ENCODE measurements around the gene ARL6IP5. TPM values are rescaled to one million over a fixed set of nuclear protein-coding genes. Genes with fewer than 3 reads are reported as not detected.

ARL6IP5 gene
- total RNA-seq, 2 donors from 2014 or later: 73.5 to 108 TPM

DNA sequence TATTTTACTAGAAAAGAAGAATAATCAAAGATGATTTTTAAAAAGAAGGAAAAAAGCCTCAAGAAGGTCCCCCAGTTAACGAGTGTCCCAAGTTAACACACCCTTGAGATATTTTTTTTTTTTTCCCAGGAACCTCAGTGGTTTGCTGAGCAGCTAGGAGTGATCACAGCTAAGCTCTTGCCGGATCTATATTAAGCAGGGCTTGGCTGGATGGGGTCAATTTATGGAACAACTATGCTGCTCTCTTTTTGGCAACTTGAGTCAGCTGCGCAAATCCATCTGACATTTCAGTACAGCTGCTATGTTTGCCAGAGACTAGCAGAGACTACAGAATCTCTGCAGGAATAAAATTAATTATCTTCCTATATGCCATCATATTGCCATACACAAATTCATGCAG, 37.7 kb downstream of the ARL6IP5 start, which contains the start of gene LMOD3:
Gene LMOD3, minus strand, starts transcription at position 193 of the 400 bp plus-strand sequence. CDS start 209 bp downstream, outside the sequence.
- DNase-seq (ENCODE audit: low spot score in 2 of 2) (no peak), ATAC-seq (no peak)
- Mint-ChIP-seq H3K36me3 (no peaks in the 10 kb centered on the region), H3K9me3 (no peaks in the 10 kb centered on the region), H3K27ac (no peak within 1 kb of the TSS)

GRCh38 chr3:69126216-69126615, 41.5 kb downstream of the ARL6IP5 start:
- Mint-ChIP-seq H3K9me3 (no peaks in the 10 kb centered on the region), H3K36me3 (no peaks in the 10 kb centered on the region), H3K27ac (no peak overlapping the region)
- DNase-seq (ENCODE audit: low spot score in 2 of 2) (no peak), ATAC-seq (no peak)

- no peaks in the 10 kb centered on the region for H3K36me3 Mint-ChIP-seq
- no peaks in the 10 kb centered on the region for H3K9me3 Mint-ChIP-seq
- no peak overlapping the region for H3K27ac Mint-ChIP-seq
- DNase-seq (ENCODE audit: low spot score in 2 of 2) (no peak), ATAC-seq (no peak)
These were observed 42.3 kb downstream of the ARL6IP5 start for GRCh38 chr3:69126999-69127398.

DNA sequence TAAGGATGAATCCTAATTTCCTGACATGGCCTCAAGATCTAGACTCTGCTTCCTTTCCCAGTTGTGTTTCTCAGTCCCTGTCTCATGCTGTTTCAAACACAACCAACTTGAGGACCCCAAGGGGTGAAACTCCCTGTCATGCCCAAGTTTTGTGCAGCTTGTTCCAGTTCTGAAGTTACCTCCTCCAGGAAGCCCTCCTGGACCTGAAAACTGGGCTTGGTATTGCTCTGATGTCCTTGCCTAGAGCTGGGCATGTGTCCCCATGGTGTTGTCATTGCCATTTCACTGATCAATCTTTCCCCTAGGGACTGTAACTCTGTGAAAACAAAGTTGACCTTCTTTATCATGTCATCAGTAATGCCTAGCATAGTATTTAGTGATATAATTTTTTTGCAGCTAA, 43.8 kb downstream of the ARL6IP5 start:
- no peak for ATAC-seq
- no peak for DNase-seq (ENCODE audit: low spot score in 2 of 2)
- no peaks in the 10 kb centered on the region for H3K36me3 Mint-ChIP-seq
- no peaks in the 10 kb centered on the region for H3K9me3 Mint-ChIP-seq
- H3K27ac Mint-ChIP-seq: no peak overlapping the region

GRCh38 chr3:69129531-69129930, 44.8 kb downstream of the ARL6IP5 start:
- Mint-ChIP-seq H3K9me3 (no peaks in the 10 kb centered on the region), H3K36me3 (no peaks in the 10 kb centered on the region), H3K27ac (no peak overlapping the region)
- ATAC-seq (no peak), DNase-seq (ENCODE audit: low spot score in 2 of 2) (no peak)

DNA sequence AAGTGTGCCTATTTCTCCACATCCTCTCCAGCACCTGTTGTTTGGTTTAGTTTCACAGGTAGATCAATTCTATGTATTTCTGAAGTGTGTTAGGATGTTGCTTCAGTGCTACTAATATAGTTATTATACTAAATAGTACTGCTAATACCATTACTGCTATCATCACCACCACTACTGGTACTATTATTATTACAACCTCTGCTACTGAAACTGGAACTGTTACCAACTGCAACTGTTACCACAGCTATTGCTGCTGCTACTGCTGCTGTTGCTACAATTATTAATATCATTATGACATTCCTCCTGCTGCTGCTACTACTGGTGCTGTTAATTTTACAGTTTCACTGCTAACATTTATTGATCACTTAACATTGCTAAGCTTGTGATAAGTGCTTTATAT, 46.0 kb downstream of the ARL6IP5 start:
- H3K9me3 Mint-ChIP-seq: no peaks in the 10 kb centered on the region
- no peaks in the 10 kb centered on the region for H3K36me3 Mint-ChIP-seq
- DNase-seq (ENCODE audit: low spot score in 2 of 2) (no peak), ATAC-seq (no peak)
- no peak overlapping the region for H3K27ac Mint-ChIP-seq

DNA sequence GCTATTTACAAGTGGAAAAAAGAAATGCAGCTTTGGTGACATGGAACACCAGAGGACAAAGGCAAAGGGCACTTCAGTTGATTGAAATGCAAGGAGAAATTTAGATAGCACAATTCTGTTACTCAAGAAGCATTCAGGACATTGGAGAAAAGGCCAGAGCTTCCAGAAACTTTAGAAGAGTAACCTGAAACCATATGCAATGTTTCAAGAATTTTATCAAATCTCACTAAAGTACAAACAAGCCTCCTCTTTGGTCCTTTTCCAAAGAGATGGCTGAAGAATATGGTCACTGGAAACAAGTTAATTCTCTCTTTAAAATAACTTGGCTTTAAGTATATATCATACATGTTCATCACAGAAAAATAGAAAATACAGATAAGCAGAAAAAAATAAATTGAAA, 52.3 kb downstream of the ARL6IP5 start:
- Mint-ChIP-seq H3K27ac (no peak overlapping the region), H3K9me3 (no peaks in the 10 kb centered on the region), H3K36me3 (no peaks in the 10 kb centered on the region)
- DNase-seq (ENCODE audit: low spot score in 2 of 2) (no peak), ATAC-seq (no peak)

DNA sequence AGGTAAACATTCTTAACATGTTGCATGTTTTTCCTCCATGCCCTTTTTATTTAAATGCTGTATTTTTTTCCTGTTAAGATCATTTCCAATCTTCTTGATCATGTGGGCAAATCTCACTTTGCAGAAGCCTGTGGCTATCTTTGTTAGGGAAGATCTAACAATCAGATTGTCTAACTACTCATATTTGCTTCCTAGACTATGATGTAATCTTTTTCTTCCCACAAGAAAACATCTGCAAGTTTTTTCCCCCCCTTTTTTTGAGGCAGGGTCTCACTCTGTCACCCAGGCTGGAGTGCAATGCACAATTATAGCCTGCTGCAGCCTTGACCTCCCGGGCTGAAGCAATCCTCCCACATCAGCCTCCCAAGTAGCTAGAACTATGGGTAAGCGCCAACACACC, 52.7 kb downstream of the ARL6IP5 start:
- Mint-ChIP-seq H3K9me3 (no peaks in the 10 kb centered on the region), H3K36me3 (no peaks in the 10 kb centered on the region), H3K27ac (no peak overlapping the region)
- DNase-seq (ENCODE audit: low spot score in 2 of 2): no peak
- no peak for ATAC-seq

- H3K27ac Mint-ChIP-seq: no peak overlapping the region
- DNase-seq (ENCODE audit: low spot score in 2 of 2) (no peak), ATAC-seq (no peak)
- H3K9me3 Mint-ChIP-seq: no peaks in the 10 kb centered on the region
- no peaks in the 10 kb centered on the region for H3K36me3 Mint-ChIP-seq
These were observed 56.6 kb downstream of the ARL6IP5 start for GRCh38 chr3:69141313-69141712.

GRCh38 chr3:69142090-69142489, 57.4 kb downstream of the ARL6IP5 start:
- H3K36me3 Mint-ChIP-seq: no peaks in the 10 kb centered on the region
- no peaks in the 10 kb centered on the region for H3K9me3 Mint-ChIP-seq
- H3K27ac Mint-ChIP-seq: no peak overlapping the region
- ATAC-seq (no peak), DNase-seq (ENCODE audit: low spot score in 2 of 2) (no peak)

GRCh38 chr3:69142797-69143454, 58.2 kb downstream of the ARL6IP5 start:
- H3K9me3 Mint-ChIP-seq: no peaks in the 10 kb centered on the region

GRCh38 chr3:69143612-69144011, 58.9 kb downstream of the ARL6IP5 start:
- ATAC-seq (no peak), DNase-seq (ENCODE audit: low spot score in 2 of 2) (no peak)
- H3K27ac Mint-ChIP-seq: no peak overlapping the region
- H3K9me3 Mint-ChIP-seq: no peaks in the 10 kb centered on the region
- no peaks in the 10 kb centered on the region for H3K36me3 Mint-ChIP-seq

More at GRCh38 chr3:69142797-69143454, 58.2 kb downstream of the ARL6IP5 start:
- Mint-ChIP-seq H3K27ac (no peak overlapping the region), H3K36me3 (no peaks in the 10 kb centered on the region)
- DNase-seq (ENCODE audit: low spot score in 2 of 2) (no peak), ATAC-seq (no peak)

GRCh38 chr3:69144631-69145245, 60.0 kb downstream of the ARL6IP5 start:
- DNase-seq (ENCODE audit: low spot score in 2 of 2) (no peak), ATAC-seq (no peak)
- Mint-ChIP-seq H3K27ac (peak overlapping the region in 1 of 2 donors; percentile 30), H3K9me3 (no peaks in the 10 kb centered on the region), H3K36me3 (no peaks in the 10 kb centered on the region)

- DNase-seq (ENCODE audit: low spot score in 2 of 2) (no peak), ATAC-seq (no peak)
- Mint-ChIP-seq H3K9me3 (no peaks in the 10 kb centered on the region), H3K36me3 (no peaks in the 10 kb centered on the region), H3K27ac (no peak overlapping the region)
These were observed 61.0 kb downstream of the ARL6IP5 start for GRCh38 chr3:69145688-69146087.

DNA sequence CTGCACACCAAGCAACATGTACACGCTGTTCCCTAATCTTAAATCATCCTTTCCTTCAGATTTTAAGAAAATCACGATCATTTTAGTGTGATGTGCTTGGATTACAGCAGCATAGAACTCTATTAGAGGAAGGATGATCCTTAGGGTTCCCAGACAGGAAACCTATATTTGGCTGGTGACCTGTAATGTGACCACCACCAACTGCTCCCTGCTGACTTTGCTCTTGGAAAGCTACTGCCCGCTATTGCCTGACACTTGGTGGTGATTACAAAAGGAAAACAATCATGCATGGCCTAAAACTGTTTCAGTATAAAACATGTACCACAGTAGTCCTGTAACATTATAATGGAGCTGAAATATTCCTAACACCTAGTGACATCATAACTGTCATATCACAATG, 64.8 kb downstream of the ARL6IP5 start:
- ATAC-seq (no peak), DNase-seq (ENCODE audit: low spot score in 2 of 2) (no peak)
- Mint-ChIP-seq H3K9me3 (no peaks in the 10 kb centered on the region), H3K36me3 (no peaks in the 10 kb centered on the region), H3K27ac (no peak overlapping the region)

Measured in activated naive CD4-positive, alpha-beta T cell treated with anti-CD3 and anti-CD28 coated beads, Interleukin-2, amount 50 U/mL, for 72 hours (primary cell).